Mesenchymal stem cell (in vitro differentiated cells and primary cell): ENCODE data around the gene ELMO1.

Source experiments
- DNase-seq: peaks from one replicate; pipeline ENCODE4 v3.0.0-alpha.2; 2013
- H2AFZ ChIP-seq: one replicate; pipeline ENCODE4 v1.6.1; 2013; ENCODE audit warnings: low read depth, mild to moderate bottlenecking, control low read depth, inconsistent platforms, low read length, moderate library complexity
- H2AK5ac ChIP-seq: 2 replicates; pipeline ENCODE4 v1.6.1; 2013; ENCODE audit warnings: low read length, moderate library complexity, mild to moderate bottlenecking, inconsistent platforms; ENCODE audit not compliant: severe bottlenecking
- H2BK120ac ChIP-seq: one replicate; pipeline ENCODE4 v1.6.1; 2013; ENCODE audit warnings: low read depth, mild to moderate bottlenecking, inconsistent platforms, low read length, moderate library complexity
- H2BK12ac ChIP-seq, 2 experiments: one replicate each; pipeline ENCODE4 v1.6.1; 2013; ENCODE audit warnings: inconsistent platforms in 2 of 2, low read length in 2 of 2, mild to moderate bottlenecking in 2 of 2, moderate library complexity in 2 of 2, control low read depth in 1 of 2
- H2BK15ac ChIP-seq: one replicate; pipeline ENCODE4 v1.6.1; 2013; ENCODE audit warnings: mild to moderate bottlenecking, low read depth, inconsistent platforms; ENCODE audit not compliant: poor library complexity, severe bottlenecking
- H2BK5ac ChIP-seq: 2 replicates; pipeline ENCODE4 v1.6.1; 2013; ENCODE audit warnings: low read depth, mild to moderate bottlenecking, low read length, control low read depth, inconsistent platforms; ENCODE audit not compliant: poor library complexity, severe bottlenecking
- H3K14ac ChIP-seq, 2 experiments: one replicate each; pipeline ENCODE4 v1.6.1; 2013; ENCODE audit warnings: inconsistent platforms in 2 of 2, low read length in 2 of 2, control low read depth in 1 of 2, mild to moderate bottlenecking in 1 of 2, moderate library complexity in 1 of 2
- H3K18ac ChIP-seq, 2 experiments: one replicate each; pipeline ENCODE4 v1.6.1; 2013; ENCODE audit warnings: inconsistent platforms in 2 of 2, low read length in 2 of 2, control low read depth in 1 of 2, low read depth in 1 of 2, mild to moderate bottlenecking in 1 of 2
- H3K23ac ChIP-seq, 2 experiments: one replicate each; pipeline ENCODE4 v1.6.1; 2013; ENCODE audit warnings: inconsistent platforms in 2 of 2, low read length in 2 of 2, mild to moderate bottlenecking in 2 of 2, moderate library complexity in 2 of 2, control low read depth in 1 of 2
- H3K27ac ChIP-seq: 2 replicates; pipeline ENCODE4 v1.5.1; 2013; ENCODE audit warnings: mild to moderate bottlenecking, moderate library complexity, low read length, control low read depth, inconsistent platforms; ENCODE audit not compliant: poor library complexity, severe bottlenecking
- H3K27me3 ChIP-seq, 2 experiments: 2 replicates each; pipeline versions ENCODE4 v1.6.1 to v1.7.0; 2013; ENCODE audit warnings: low read length in 2 of 2, mild to moderate bottlenecking in 2 of 2, moderate library complexity in 2 of 2, control low read depth in 1 of 2, inconsistent platforms in 1 of 2; ENCODE audit not compliant: control insufficient read depth in 1 of 2, insufficient read depth in 1 of 2
- H3K36me3 ChIP-seq, 2 experiments: 2 replicates each; pipeline versions ENCODE4 v1.6.1 to v1.7.0; 2013; ENCODE audit warnings: low read length in 2 of 2, control low read depth in 1 of 2, inconsistent platforms in 1 of 2, low read depth in 1 of 2, mild to moderate bottlenecking in 1 of 2; ENCODE audit not compliant: insufficient read depth in 2 of 2, control insufficient read depth in 1 of 2
- H3K4ac ChIP-seq, 2 experiments: one replicate each; pipeline ENCODE4 v1.6.1; 2013; ENCODE audit warnings: inconsistent platforms in 2 of 2, low read length in 2 of 2, mild to moderate bottlenecking in 2 of 2, moderate library complexity in 2 of 2, control low read depth in 1 of 2, low read depth in 1 of 2
- H3K4me1 ChIP-seq: 2 replicates; pipeline ENCODE4 v1.6.1; 2013; ENCODE audit warnings: low read depth, low read length, control low read depth; ENCODE audit not compliant: control insufficient read depth, insufficient read depth
- H3K4me2 ChIP-seq: 2 replicates; pipeline ENCODE4 v1.6.1; 2013; ENCODE audit warnings: low read length, mild to moderate bottlenecking, inconsistent platforms; ENCODE audit not compliant: poor library complexity, severe bottlenecking
- H3K4me3 ChIP-seq, 2 experiments: 2 replicates each; pipeline versions ENCODE4 v1.5.1 to v1.7.0; 2013; ENCODE audit warnings: low read length in 2 of 2, mild to moderate bottlenecking in 2 of 2, control low read depth in 1 of 2, low read depth in 1 of 2; ENCODE audit not compliant: insufficient read depth in 1 of 2
- H3K79me1 ChIP-seq: replicated peaks from 2 replicates; pipeline ENCODE4 v1.6.1; 2013; ENCODE audit warnings: mild to moderate bottlenecking, control low read depth, low read length, inconsistent platforms; ENCODE audit not compliant: poor library complexity, severe bottlenecking
- H3K9ac ChIP-seq: 2 replicates; pipeline ENCODE4 v1.7.0; 2013; ENCODE audit warnings: mild to moderate bottlenecking, low read length, moderate library complexity
- H3K9me3 ChIP-seq: 2 replicates; pipeline ENCODE4 v1.7.0; 2013; ENCODE audit warnings: mild to moderate bottlenecking, low read length; ENCODE audit not compliant: control insufficient read depth
- H4K8ac ChIP-seq: one replicate; pipeline ENCODE4 v1.6.1; 2013; ENCODE audit warnings: inconsistent platforms, mild to moderate bottlenecking, low read length, moderate library complexity
- H4K91ac ChIP-seq: one replicate; pipeline ENCODE4 v1.6.1; 2013; ENCODE audit warnings: mild to moderate bottlenecking, low read length, inconsistent platforms
- WGBS: methylation state at CpG from one replicate; pipeline ENCODE4 v1.1.7; 2013; ENCODE audit warnings: mixed read lengths; 5-methylcytosine and 5-hydroxymethylcytosine counted together

ELMO1 gene

DNA sequence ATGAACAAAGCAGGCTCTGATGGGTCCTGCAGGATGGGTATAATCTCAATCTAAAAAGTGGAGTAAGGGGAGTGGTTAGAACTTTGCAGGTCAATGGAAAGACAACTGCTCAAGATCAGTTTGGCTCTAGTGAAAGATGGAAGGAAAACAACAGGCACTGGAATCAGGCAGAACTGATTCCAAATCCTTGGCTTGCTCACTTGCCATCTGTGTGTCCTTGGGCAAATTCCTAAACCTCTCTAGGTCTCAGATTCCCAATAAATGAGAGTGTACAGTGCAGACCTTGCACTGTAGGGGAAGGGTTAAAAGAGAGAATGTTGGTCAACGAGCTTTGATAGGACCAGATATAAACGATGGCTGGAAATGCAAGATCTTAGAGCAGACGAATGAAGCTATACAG, 538.3 kb downstream of the ELMO1 start:
- H3K36me3 ChIP-seq: no peaks in the 10 kb centered on the region
- 83% methylated on average over 3 of the region's 3 CpGs for WGBS
- no peak overlapping the region for H3K18ac ChIP-seq
- H4K8ac ChIP-seq: no peak overlapping the region
- no peak overlapping the region for H3K4me3 ChIP-seq
- no peak overlapping the region for H3K4ac ChIP-seq
- H3K27me3 ChIP-seq: no peaks in the 10 kb centered on the region
- H3K4me1 ChIP-seq: no peaks in the 10 kb centered on the region
- H3K4me2 ChIP-seq: no peak overlapping the region
- no peak overlapping the region for H2BK12ac ChIP-seq
- no peak overlapping the region for H3K23ac ChIP-seq
- no peak overlapping the region for H2AK5ac ChIP-seq
- no peak overlapping the region for H2BK15ac ChIP-seq
- peaks cover 2% of the 10 kb centered on the region for H3K9me3 ChIP-seq
- no peak overlapping the region for H4K91ac ChIP-seq
- H2AFZ ChIP-seq: no peak overlapping the region
- H3K79me1 ChIP-seq: no peaks in the 10 kb centered on the region
- H3K27ac ChIP-seq: no peak overlapping the region
- no peak for DNase-seq
- no peak overlapping the region for H3K14ac ChIP-seq
- no peak overlapping the region for H3K9ac ChIP-seq
- H2BK120ac ChIP-seq: no peak overlapping the region
- H2BK5ac ChIP-seq: no peak overlapping the region

DNA sequence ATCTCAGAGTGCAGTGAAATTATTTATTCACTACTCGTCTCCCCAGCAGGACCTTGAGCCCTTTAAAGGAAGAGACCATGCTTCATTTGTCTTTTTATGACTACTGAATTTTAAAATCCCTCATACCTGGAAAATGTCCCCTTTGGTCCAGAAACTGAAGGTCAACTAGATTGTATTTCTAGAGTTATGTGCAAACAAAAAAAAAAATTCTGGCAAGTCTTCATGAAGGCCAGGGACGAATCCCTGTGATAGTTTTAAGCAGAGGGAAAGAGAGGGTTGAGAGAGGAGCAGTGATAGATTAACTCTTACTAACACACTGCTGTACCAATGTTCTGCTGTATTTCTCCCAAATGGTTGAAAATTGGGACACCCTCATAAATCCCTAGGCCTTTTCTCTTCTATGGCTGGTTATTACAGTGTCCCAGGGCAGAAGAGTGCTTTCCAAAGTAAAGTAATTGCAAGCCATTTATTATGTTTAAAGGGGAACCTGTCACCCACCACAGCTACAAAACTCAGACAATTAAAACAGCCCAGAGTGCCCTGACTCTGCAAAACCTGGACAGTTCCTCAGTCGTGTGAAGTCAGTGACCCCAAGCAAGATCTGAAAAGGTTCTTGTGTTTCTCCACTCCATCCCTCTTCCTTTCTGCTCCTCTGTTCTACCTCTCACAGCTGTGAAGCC, 541.6 kb downstream of the ELMO1 start:
- Histone ChIP-seq H3K27me3 (no peaks in the 10 kb centered on the region), H2BK5ac (no peak overlapping the region), H4K8ac (no peak overlapping the region), H3K4me2 (no peak overlapping the region), H2BK120ac (no peak overlapping the region), H3K9ac (no peak overlapping the region), H3K36me3 (no peaks in the 10 kb centered on the region), H3K79me1 (no peaks in the 10 kb centered on the region), H3K4ac (no peak overlapping the region), H3K23ac (no peak overlapping the region), H3K4me1 (no peaks in the 10 kb centered on the region), H3K9me3 (peaks cover 2% of the 10 kb centered on the region), H2BK12ac (no peak overlapping the region), H2AK5ac (no peak overlapping the region), H2BK15ac (no peak overlapping the region), H3K4me3 (no peak overlapping the region), H3K14ac (no peak overlapping the region), H3K18ac (no peak overlapping the region), H2AFZ (no peak overlapping the region), H4K91ac (no peak overlapping the region), H3K27ac (no peak overlapping the region)
- DNase-seq: no peak
- WGBS: 48% methylated on average over 2 of the region's 3 CpGs

DNA sequence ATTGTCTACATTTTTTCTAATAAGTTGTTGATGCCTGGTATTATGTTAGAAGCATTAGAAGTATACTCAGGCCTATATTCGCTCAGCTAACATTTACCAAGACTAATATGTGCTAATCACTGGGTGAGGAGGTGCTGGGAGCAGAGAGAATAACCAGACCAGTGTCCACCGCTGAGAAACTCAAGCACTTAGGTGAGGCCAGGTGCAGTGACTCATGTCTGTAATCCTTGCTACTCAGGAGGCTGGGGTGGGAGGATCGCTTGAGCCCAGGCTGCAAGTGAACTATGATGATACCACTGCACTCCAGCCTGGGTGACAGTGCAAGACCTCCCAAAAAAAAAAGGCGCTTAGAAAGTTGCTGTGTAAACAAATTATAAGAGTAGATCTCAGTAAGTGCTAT, 542.2 kb downstream of the ELMO1 start:
- H4K8ac ChIP-seq: no peak overlapping the region
- H3K9ac ChIP-seq: no peak overlapping the region
- no peak overlapping the region for H2AFZ ChIP-seq
- H3K4me2 ChIP-seq: no peak overlapping the region
- no peak overlapping the region for H2AK5ac ChIP-seq
- H2BK15ac ChIP-seq: no peak overlapping the region
- H3K27me3 ChIP-seq: no peaks in the 10 kb centered on the region
- no peak for DNase-seq
- no peak overlapping the region for H3K23ac ChIP-seq
- H2BK120ac ChIP-seq: no peak overlapping the region
- WGBS: 76% methylated on average over 4 of the region's 4 CpGs
- H3K4me1 ChIP-seq: no peaks in the 10 kb centered on the region
- no peak overlapping the region for H2BK12ac ChIP-seq
- H3K36me3 ChIP-seq: no peaks in the 10 kb centered on the region
- H3K4me3 ChIP-seq: no peak overlapping the region
- H3K79me1 ChIP-seq: no peaks in the 10 kb centered on the region
- H3K27ac ChIP-seq: no peak overlapping the region
- H2BK5ac ChIP-seq: no peak overlapping the region
- peaks cover 2% of the 10 kb centered on the region for H3K9me3 ChIP-seq
- H3K14ac ChIP-seq: no peak overlapping the region
- H3K4ac ChIP-seq: no peak overlapping the region
- no peak overlapping the region for H4K91ac ChIP-seq
- H3K18ac ChIP-seq: no peak overlapping the region

DNA sequence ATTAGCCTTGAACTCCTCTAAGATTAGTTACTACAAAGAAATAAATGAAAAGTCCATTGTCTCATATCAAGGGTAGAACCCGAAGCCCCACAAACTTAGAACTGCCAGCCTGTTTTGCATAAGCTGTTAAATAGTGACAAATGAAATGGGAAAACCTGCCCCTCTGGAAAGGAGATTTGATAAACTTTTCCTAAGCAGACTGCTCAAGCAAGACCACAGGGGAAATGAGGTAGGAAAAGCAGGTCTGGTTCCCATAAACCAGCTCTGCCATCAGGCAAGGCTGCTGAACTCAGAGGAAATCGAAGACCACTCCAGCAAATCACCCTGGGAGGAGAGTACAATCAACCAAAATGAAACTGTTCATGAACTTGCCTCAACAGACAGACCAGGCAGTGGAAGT, 542.8 kb downstream of the ELMO1 start:
- no peaks in the 10 kb centered on the region for H3K4me1 ChIP-seq
- H4K8ac ChIP-seq: no peak overlapping the region
- DNase-seq: no peak
- no peak overlapping the region for H2BK12ac ChIP-seq
- H3K18ac ChIP-seq: no peak overlapping the region
- H4K91ac ChIP-seq: no peak overlapping the region
- no peak overlapping the region for H3K27ac ChIP-seq
- no peak overlapping the region for H2AK5ac ChIP-seq
- H2AFZ ChIP-seq: no peak overlapping the region
- no peaks in the 10 kb centered on the region for H3K27me3 ChIP-seq
- no peak overlapping the region for H3K4me2 ChIP-seq
- peaks cover 2% of the 10 kb centered on the region for H3K9me3 ChIP-seq
- no peak overlapping the region for H2BK15ac ChIP-seq
- no peak overlapping the region for H2BK120ac ChIP-seq
- no peaks in the 10 kb centered on the region for H3K36me3 ChIP-seq
- H2BK5ac ChIP-seq: no peak overlapping the region
- no peak overlapping the region for H3K14ac ChIP-seq
- no peak overlapping the region for H3K4me3 ChIP-seq
- no peak overlapping the region for H3K4ac ChIP-seq
- no peak overlapping the region for H3K23ac ChIP-seq
- no peak overlapping the region for H3K9ac ChIP-seq
- WGBS: 67% methylated on average over 1 of the region's 2 CpGs
- H3K79me1 ChIP-seq: no peaks in the 10 kb centered on the region
